Vagina (tissue), 2 donors: ENCODE measurements around the gene LMO7.

Source experiments
- CTCF ChIP-seq, 3 experiments: fragments of 450-650 bp in 2 of 3; fragments of 200-600 bp in 1 of 3; sonication (generic) in 1 of 3; IDR thresholded peaks; one replicate each; pipeline ENCODE4 v1.5.1; 2017 to 2019; ENCODE audit warnings: antibody characterized with exemption in 3 of 3, mild to moderate bottlenecking in 2 of 3, moderate library complexity in 2 of 3
- POLR2A ChIP-seq, 2 donors: fragments of 450-650 bp; IDR thresholded peaks; one replicate each; pipeline ENCODE4 v1.6.1; 2017; ENCODE audit warnings: antibody characterized with exemption in 2 of 2, mild to moderate bottlenecking in 2 of 2, moderate library complexity in 2 of 2
- POLR2AphosphoS5 ChIP-seq, 2 donors: sonication (generic); formaldehyde crosslinking; IDR thresholded peaks; one replicate each; pipeline ENCODE4 v1.9.0; 2017; ENCODE audit warnings: antibody characterized with exemption in 2 of 2, mild to moderate bottlenecking in 2 of 2, low read depth in 1 of 2; ENCODE audit not compliant: insufficient read depth in 1 of 2

- TF ChIP-seq CTCF (IDR thresholded peaks at IDR 0.05) (no peak), POLR2AphosphoS5 (IDR thresholded peaks at IDR 0.05; ENCODE audit: insufficient read depth in 1 of 2, low read depth in 1 of 2) (no peak), POLR2A (IDR thresholded peaks at IDR 0.05) (no peak)
Observed at GRCh38 chr13:75657111-75657510, 21.0 kb downstream of the LMO7 start.
